IPS DF 19.7 (cell line): ENCODE data around the gene SLC38A6.
A peak's percentile ranks its signal among the peaks of the same experiment; 100 is the strongest.

Experiments
- DNase-seq: peaks from one replicate; pipeline ENCODE4 v3.0.0-alpha.2; 2013; ENCODE audit warnings: low read depth, low spot score

SLC38A6 gene

GRCh38 chr14:60980811-60981632 is at the start of gene SLC38A6, which contains the start of gene TRMT5:
Gene SLC38A6 (plus strand): TSS chr14:60981245. CDS start chr14:60981278, 33 bp downstream.
Gene TRMT5 (minus strand): TSS chr14:60981079. CDS start chr14:60980973, 106 bp downstream.
- DNase-seq = peak; percentile 85

GRCh38 chr14:60933920-60934655 is 47.0 kb upstream of the SLC38A6 start:
- no peak for DNase-seq

GRCh38 chr14:60935319-60935718 is 45.7 kb upstream of the SLC38A6 start:
- no peak for DNase-seq

GRCh38 chr14:60943637-60944032 is 37.4 kb upstream of the SLC38A6 start:
- no peak for DNase-seq

- no peak for DNase-seq
Observed at GRCh38 chr14:60944204-60944603, 36.8 kb upstream of the SLC38A6 start.

GRCh38 chr14:60945984-60946383 is 35.1 kb upstream of the SLC38A6 start:
- DNase-seq = no peak

GRCh38 chr14:60946773-60947172 is 34.3 kb upstream of the SLC38A6 start:
- no peak for DNase-seq

- no peak for DNase-seq
Observed at GRCh38 chr14:60951776-60952435, 29.1 kb upstream of the SLC38A6 start.

- DNase-seq = no peak
Observed at GRCh38 chr14:60956202-60956601, 24.8 kb upstream of the SLC38A6 start.

GRCh38 chr14:60956632-60957031 is 24.4 kb upstream of the SLC38A6 start:
- DNase-seq = no peak

- no peak for DNase-seq
Observed at GRCh38 chr14:60958146-60958545, 22.9 kb upstream of the SLC38A6 start.

- no peak for DNase-seq
Observed at GRCh38 chr14:60963761-60964160, 17.3 kb upstream of the SLC38A6 start.

GRCh38 chr14:60964904-60965303 is 16.1 kb upstream of the SLC38A6 start:
- no peak for DNase-seq

GRCh38 chr14:60965402-60965801 is 15.6 kb upstream of the SLC38A6 start:
- DNase-seq = no peak

- DNase-seq = no peak
Observed at GRCh38 chr14:60968099-60968498, 12.9 kb upstream of the SLC38A6 start.

GRCh38 chr14:60968671-60969070 is 12.4 kb upstream of the SLC38A6 start:
- DNase-seq = no peak

- DNase-seq = no peak
Observed at GRCh38 chr14:60970146-60970545, 10.9 kb upstream of the SLC38A6 start.

- DNase-seq = no peak
Observed at GRCh38 chr14:60971271-60971670, 9.8 kb upstream of the SLC38A6 start.

- DNase-seq = no peak
Observed at GRCh38 chr14:60972295-60972694, 8.8 kb upstream of the SLC38A6 start.

- DNase-seq = no peak
Observed at GRCh38 chr14:60973070-60973469, 8.0 kb upstream of the SLC38A6 start.

GRCh38 chr14:60974090-60974651 is 6.9 kb upstream of the SLC38A6 start:
- DNase-seq = no peak

GRCh38 chr14:60975551-60975950 is 5.5 kb upstream of the SLC38A6 start:
- no peak for DNase-seq
